ENCODE results near the gene NAGLU. TPM values are rescaled to one million over a fixed set of nuclear protein-coding genes. Genes with fewer than 3 reads are reported as not detected.

The NAGLU gene
- total RNA-seq, 1 experiment from 2014 or later, result 26.8 TPM

DNA sequence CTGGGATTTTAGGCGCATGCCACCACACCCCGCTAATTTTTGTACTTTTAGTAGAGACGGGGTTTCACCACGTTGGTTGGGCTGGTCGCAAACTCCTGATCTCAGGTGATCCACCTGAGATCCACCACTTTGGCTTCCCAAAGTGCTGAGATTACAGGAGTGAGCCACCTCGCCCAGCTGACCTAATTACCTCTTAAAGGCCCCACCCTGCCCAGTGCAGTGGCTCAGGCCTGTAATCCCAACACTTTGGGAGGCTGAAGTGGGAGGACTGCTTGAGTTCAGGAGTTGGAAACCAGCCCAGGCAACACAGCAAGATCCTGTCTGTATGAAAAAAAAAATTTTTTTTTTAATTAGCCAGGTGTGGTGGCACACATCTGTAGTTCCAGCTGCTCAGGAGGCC lies 23.0 kb downstream of the NAGLU start:
- Histone ChIP-seq H3K9me3 (replicated peaks) (no peaks in the 10 kb centered on the region), H3K27ac (no peak overlapping the region), H3K4me3 (no peak overlapping the region), H3K27me3 (replicated peaks) (no peaks in the 10 kb centered on the region), H3K4me1 (replicated peaks) (peaks cover 22% of the 10 kb centered on the region), H3K36me3 (peaks cover 13% of the 10 kb centered on the region)
- DNase-seq (ENCODE audit: low read depth in 1 of 2, low spot score in 2 of 2), result no peak

DNA sequence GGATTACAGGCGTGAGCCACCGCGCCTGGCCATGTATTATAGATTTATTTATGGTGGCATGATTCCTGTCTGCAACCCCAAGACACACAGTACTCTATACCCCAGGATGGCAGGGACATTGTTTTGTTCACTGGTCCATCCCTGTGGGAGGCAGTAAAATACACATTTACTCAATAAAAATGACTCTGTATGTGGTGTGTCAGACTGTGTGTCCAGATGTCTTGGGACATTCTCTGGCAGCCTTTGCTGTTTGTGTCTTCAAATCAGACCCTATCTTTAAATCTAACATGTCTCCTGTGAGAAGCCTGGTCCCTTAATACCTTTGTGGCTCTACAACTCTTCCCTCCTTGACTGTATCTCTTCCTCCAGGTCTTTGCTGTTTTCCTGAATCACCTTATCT lies 24.2 kb downstream of the NAGLU start:
- Histone ChIP-seq H3K4me3 (no peak overlapping the region), H3K36me3 (peaks cover 24% of the 10 kb centered on the region), H3K27ac (no peak overlapping the region), H3K9me3 (replicated peaks) (no peaks in the 10 kb centered on the region), H3K27me3 (replicated peaks) (no peaks in the 10 kb centered on the region), H3K4me1 (replicated peaks) (peaks cover 22% of the 10 kb centered on the region)
- no peak for DNase-seq (ENCODE audit: low read depth in 1 of 2, low spot score in 2 of 2)

DNA sequence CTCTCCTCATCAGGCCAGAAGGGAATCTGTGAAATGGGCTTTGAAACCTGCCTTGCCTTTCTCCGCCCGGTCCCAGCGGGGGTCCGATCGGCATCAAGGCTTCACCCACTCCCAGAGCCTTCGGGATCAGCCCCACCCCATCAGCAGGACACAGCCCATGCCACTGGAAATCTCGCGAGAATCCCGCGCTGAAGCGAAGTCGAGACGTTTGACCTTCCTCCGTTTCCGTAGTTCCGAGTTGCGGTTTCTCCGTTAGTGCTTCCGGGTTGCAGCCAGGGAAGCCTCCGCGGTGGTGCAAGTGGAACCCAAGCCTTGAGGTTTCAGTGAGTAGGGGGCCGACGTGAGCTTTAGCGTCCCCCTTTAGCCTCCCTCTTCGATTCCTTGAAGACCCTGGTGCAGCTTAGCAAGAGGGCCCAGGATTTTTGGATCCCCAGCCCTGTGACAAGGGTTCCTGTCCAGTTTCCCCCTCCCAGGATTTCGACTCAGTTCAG lies 25.9 kb downstream of the NAGLU start, which contains the start of gene COASY:
TSS of gene COASY (plus strand) at position 252 of the 491 bp plus-strand sequence. CDS start 475 bp downstream, outside the sequence.
- Histone ChIP-seq H3K27ac (peak within 1 kb of the TSS; percentile 48), H3K4me1 (replicated peaks) (peaks cover 28% of the 10 kb centered on the region), H3K9me3 (replicated peaks) (no peaks in the 10 kb centered on the region), H3K4me3 (peak within 1 kb of the TSS; percentile 59), H3K27me3 (replicated peaks) (no peaks in the 10 kb centered on the region), H3K36me3 (peaks cover 41% of the 10 kb centered on the region)
- peak; percentile 89 to 97 for DNase-seq (ENCODE audit: low read depth in 1 of 2, low spot score in 2 of 2)

GRCh38 chr17:42562388-42563142 lies 26.5 kb downstream of the NAGLU start:
- peak overlapping the region; percentile 48 for H3K27ac ChIP-seq
- no peak for DNase-seq (ENCODE audit: low read depth in 1 of 2, low spot score in 2 of 2)
- no peaks in the 10 kb centered on the region for H3K27me3 ChIP-seq (replicated peaks)
- H3K4me3 ChIP-seq, result peak overlapping the region; percentile 59
- peaks cover 48% of the 10 kb centered on the region for H3K36me3 ChIP-seq
- no peaks in the 10 kb centered on the region for H3K9me3 ChIP-seq (replicated peaks)
- H3K4me1 ChIP-seq (replicated peaks), result peaks cover 30% of the 10 kb centered on the region

DNA sequence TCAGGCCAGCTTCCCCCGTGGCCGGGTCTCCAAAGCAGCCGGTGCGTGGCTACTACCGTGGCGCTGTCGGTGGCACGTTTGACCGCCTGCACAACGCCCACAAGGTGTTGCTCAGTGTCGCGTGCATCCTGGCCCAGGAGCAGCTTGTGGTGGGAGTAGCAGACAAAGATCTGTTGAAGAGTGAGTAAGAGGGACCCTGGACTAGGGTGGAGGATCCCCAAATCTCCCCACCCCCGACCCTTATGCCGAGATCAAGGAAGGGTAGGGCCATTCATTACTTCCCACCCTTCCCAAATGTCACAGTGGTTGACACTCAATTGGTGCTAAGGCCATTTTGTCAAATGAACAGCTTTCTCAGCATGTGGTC lies 27.1 kb downstream of the NAGLU start:
- H3K36me3 ChIP-seq, result peaks cover 52% of the 10 kb centered on the region
- H3K27me3 ChIP-seq (replicated peaks), result no peaks in the 10 kb centered on the region
- H3K9me3 ChIP-seq (replicated peaks), result no peaks in the 10 kb centered on the region
- peak overlapping the region; percentile 59 for H3K4me3 ChIP-seq
- H3K27ac ChIP-seq, result no peak overlapping the region; the same call in 1 of the 2 replicates
- DNase-seq (ENCODE audit: low read depth in 1 of 2, low spot score in 2 of 2), result no peak
- H3K4me1 ChIP-seq (replicated peaks), result peaks cover 35% of the 10 kb centered on the region

DNA sequence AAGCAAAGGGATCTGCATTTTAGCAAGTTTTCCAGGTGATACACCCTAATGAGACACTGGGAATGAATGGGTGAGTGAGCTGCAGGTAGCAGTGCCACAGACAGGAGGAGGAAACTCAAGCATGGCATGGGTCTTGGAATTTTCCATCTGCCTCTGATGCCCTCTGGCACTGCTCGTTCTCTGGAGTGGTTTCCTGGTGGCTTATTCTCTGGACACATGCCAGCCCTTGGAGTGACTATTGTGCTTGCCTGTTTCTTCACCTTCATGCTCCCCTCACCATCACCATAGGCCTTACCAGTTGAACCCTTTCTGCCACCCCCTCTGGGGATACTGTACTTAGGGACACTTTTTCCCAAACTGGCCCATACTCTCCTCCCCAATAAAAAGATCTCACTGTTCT lies 27.5 kb downstream of the NAGLU start:
- no peak for DNase-seq (ENCODE audit: low read depth in 1 of 2, low spot score in 2 of 2)
- no peaks in the 10 kb centered on the region for H3K9me3 ChIP-seq (replicated peaks)
- H3K4me3 ChIP-seq, result peak overlapping the region; percentile 59
- no peak overlapping the region for H3K27ac ChIP-seq
- peaks cover 35% of the 10 kb centered on the region for H3K4me1 ChIP-seq (replicated peaks)
- peaks cover 55% of the 10 kb centered on the region for H3K36me3 ChIP-seq
- H3K27me3 ChIP-seq (replicated peaks), result no peaks in the 10 kb centered on the region

DNA sequence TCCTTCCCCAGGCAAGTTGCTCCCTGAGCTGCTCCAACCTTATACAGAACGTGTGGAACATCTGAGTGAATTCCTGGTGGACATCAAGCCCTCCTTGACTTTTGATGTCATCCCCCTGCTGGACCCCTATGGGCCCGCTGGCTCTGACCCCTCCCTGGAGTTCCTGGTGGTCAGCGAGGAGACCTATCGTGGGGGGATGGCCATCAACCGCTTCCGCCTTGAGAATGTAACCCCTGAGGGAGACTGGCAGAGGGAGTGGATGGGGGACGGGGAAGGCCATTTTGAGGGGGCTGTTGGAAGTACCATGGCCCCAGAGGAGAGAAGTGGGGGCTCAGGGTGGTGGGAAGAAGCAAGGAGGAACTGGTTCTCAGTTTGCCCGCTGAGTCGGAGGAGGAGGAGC lies 27.9 kb downstream of the NAGLU start:
- Histone ChIP-seq H3K27me3 (replicated peaks) (no peaks in the 10 kb centered on the region), H3K36me3 (peaks cover 59% of the 10 kb centered on the region), H3K4me3 (no peak overlapping the region), H3K27ac (no peak overlapping the region), H3K4me1 (replicated peaks) (peaks cover 35% of the 10 kb centered on the region), H3K9me3 (replicated peaks) (no peaks in the 10 kb centered on the region)
- no peak for DNase-seq (ENCODE audit: low read depth in 1 of 2, low spot score in 2 of 2)

GRCh38 chr17:42564815-42565522 lies 28.9 kb downstream of the NAGLU start:
- peaks cover 70% of the 10 kb centered on the region for H3K36me3 ChIP-seq
- no peaks in the 10 kb centered on the region for H3K9me3 ChIP-seq (replicated peaks)
- no peaks in the 10 kb centered on the region for H3K27me3 ChIP-seq (replicated peaks)

GRCh38 chr17:42565523-42566214 lies 29.6 kb downstream of the NAGLU start:
- H3K4me3 ChIP-seq, result no peak overlapping the region
- peaks cover 77% of the 10 kb centered on the region for H3K36me3 ChIP-seq
- peaks cover 35% of the 10 kb centered on the region for H3K4me1 ChIP-seq (replicated peaks)
- no peak overlapping the region for H3K27ac ChIP-seq
- no peaks in the 10 kb centered on the region for H3K9me3 ChIP-seq (replicated peaks)
- no peaks in the 10 kb centered on the region for H3K27me3 ChIP-seq (replicated peaks)
- DNase-seq (ENCODE audit: low read depth in 1 of 2, low spot score in 2 of 2), result no peak

More at GRCh38 chr17:42564815-42565522, 28.9 kb downstream of the NAGLU start:
- DNase-seq (ENCODE audit: low read depth in 1 of 2, low spot score in 2 of 2), result no peak
- Histone ChIP-seq H3K4me1 (replicated peaks) (peaks cover 35% of the 10 kb centered on the region), H3K27ac (no peak overlapping the region), H3K4me3 (no peak overlapping the region)

- Histone ChIP-seq H3K27me3 (replicated peaks) (no peaks in the 10 kb centered on the region), H3K27ac (peak overlapping the region; percentile 55), H3K4me1 (replicated peaks) (peaks cover 31% of the 10 kb centered on the region), H3K4me3 (peak overlapping the region; percentile 62), H3K9me3 (replicated peaks) (no peaks in the 10 kb centered on the region), H3K36me3 (peaks cover 83% of the 10 kb centered on the region)
- DNase-seq (ENCODE audit: low read depth in 1 of 2, low spot score in 2 of 2), result no peak
Observed at GRCh38 chr17:42566215-42566882, 30.3 kb downstream of the NAGLU start.

DNA sequence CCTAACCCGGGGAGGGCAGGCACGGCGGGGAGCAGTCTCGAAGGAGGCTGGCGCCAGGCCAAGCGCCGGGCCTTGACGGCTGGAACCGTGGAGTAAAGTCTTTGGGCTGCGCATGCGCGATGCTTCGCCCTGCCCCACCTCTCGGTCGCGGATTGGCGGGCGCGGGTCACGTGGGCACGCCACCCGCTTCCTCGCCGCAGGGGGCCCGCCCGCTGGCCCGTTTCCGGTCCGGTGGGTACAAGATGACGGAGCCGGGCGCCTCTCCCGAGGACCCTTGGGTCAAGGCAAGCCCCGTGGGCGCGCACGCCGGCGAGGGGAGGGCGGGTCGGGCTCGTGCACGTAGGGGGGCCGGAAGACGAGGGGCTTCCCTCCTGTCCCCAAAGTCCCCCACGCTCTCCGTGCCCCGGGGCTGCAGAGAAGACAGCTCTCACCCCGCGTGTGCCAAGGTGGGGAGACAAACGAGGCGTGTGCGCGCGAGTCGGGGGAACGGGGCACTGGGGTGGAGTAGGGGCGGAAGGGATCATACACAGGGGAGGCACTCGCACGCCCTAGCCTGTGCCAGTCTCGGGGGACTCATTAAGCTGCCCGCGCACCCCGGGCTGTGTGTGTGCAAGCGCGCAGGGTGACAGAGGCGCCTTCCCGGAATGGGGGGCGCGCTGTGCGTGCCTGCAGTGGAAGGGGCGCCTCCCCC lies 31.0 kb downstream of the NAGLU start, which contains the start of gene MLX:
TSS of gene MLX (plus strand) at position 218 of the 691 bp plus-strand sequence. CDS start at position 243, 25 bp downstream.
- DNase-seq (ENCODE audit: low read depth in 1 of 2, low spot score in 2 of 2), result peak; percentile 87 to 94
- Histone ChIP-seq H3K27ac (peak within 1 kb of the TSS; percentile 55), H3K36me3 (peaks cover 90% of the 10 kb centered on the region), H3K4me3 (peak within 1 kb of the TSS; percentile 62), H3K27me3 (replicated peaks) (no peaks in the 10 kb centered on the region), H3K9me3 (replicated peaks) (no peaks in the 10 kb centered on the region), H3K4me1 (replicated peaks) (peaks cover 27% of the 10 kb centered on the region)

DNA sequence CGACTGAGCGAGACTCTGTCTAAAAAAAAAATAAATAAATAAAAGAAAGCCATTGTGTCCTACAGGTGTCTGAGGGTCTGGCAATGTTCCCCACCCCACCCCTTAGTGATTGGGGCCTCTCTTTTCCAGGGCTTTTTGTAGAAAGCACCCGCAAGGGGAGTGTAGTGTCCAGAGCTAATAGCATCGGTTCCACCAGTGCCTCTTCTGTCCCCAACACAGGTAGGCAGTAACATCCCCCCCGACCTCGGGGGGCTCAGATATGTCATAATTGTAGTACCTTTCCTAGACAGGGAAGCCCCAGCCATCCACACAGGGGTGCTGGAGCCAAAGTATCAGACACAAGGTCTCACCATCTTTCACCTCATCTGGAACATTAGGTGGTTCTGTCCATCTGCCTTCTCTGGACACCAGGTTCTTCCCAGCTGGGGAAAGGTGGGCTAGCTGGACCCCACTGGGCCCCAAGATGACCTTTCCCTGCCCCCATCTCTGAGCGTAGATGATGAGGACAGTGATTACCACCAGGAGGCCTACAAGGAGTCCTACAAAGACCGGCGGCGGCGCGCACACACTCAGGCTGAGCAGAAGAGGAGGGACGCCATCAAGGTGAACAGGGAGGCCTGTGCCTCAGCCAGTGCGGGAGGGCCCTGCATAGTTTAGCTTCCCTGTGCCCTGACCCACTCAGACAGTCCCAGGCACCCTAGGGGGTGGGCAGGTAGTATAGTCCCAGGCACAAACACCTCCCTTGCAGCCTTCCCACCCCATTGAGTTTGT lies 32.5 kb downstream of the NAGLU start:
- H3K27ac ChIP-seq, result no peak overlapping the region
- no peaks in the 10 kb centered on the region for H3K27me3 ChIP-seq (replicated peaks)
- H3K4me3 ChIP-seq, result no peak overlapping the region
- H3K4me1 ChIP-seq (replicated peaks), result peaks cover 17% of the 10 kb centered on the region
- no peak for DNase-seq (ENCODE audit: low read depth in 1 of 2, low spot score in 2 of 2)
- no peaks in the 10 kb centered on the region for H3K9me3 ChIP-seq (replicated peaks)
- H3K36me3 ChIP-seq, result peaks cover 97% of the 10 kb centered on the region

All from SJSA1 (cell line).